ENCODE measurements around the gene CHSY1. TPM values are rescaled to one million over a fixed set of nuclear protein-coding genes. Genes with fewer than 3 reads are reported as not detected.

The CHSY1 gene
- polyA plus RNA-seq, 2 of the 4 experiments (the other 2 are of a cell fraction), result 16.0 to 28.1 TPM

DNA sequence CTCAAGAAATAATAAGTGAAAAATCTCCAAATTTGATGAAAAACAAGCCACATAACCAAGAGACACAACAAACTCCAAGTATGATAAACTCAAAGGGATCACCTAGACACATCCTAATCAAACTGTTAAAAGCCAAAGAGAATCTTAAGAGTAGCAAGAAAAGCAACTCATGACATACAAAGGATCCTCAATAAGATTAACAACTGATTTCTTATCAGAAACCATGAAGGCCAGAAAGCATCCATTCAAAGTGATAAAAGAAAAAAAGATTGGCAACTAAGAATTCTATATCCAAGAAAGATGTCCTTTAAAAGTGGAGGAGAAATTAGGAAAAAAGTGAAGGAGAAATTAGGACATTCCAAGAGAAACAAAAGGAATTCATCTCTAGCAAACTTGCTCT is 23.5 kb downstream of the CHSY1 start:
- FAIRE-seq, result peak; percentile 7

DNA sequence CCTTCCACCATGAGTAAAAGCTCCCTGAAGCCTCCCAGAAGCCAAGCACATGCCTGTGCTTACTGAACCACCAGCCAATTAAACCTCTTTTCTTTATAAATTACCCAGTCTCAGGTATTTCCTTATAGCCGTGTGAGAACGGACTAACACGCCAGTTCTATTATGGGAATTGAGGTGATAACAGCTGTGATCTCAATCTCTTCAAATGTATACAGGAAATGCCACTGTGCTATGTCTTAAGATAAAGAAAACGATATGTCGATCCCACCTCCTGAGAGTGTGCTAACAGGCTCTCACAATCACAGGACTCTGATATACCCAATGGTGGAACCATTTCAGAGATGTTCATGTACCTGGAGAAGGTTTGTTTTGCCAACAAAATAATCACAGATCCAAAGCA is 26.2 kb downstream of the CHSY1 start:
- WGBS (ENCODE audit: missing lambda C conversion rate), result 92% methylated on average over 5 of the region's 5 CpGs
- TF ChIP-seq HEYL (CRISPR knock-in tag; IDR thresholded peaks at IDR 0.05) (no peak), EP300 (IDR thresholded peaks at IDR 0.05) (no peak)
- no peak overlapping the region for H3K4me2 ChIP-seq
- no peak overlapping the region for H3K4me3 ChIP-seq
- POLR2A ChIA-PET, result no interaction called here
- no peak for DNase-seq (ENCODE audit: low read depth in 1 of 2, low spot score in 1 of 2)
- FAIRE-seq, result peak; percentile 59
- peaks cover 3% of the 10 kb centered on the region; the same call in 1 of the 3 replicates for H3K9me3 ChIP-seq
- ATAC-seq, result no peak
- no peak overlapping the region for H3K27ac ChIP-seq
- CTCF ChIA-PET, result interaction anchor here (0.9 to 2.3 kb wide), 7 partner anchors 11 to 593 kb away, joined by 3 to 7 read pairs (median 5); no protein-coding TSS in a partner anchor
- H3K4me1 ChIP-seq, result no peaks in the 10 kb centered on the region

More for the DNA sequence above, 23.5 kb downstream of the CHSY1 start:
- Histone ChIP-seq H3K9me3 (peaks cover 3% of the 10 kb centered on the region; the same call in 1 of the 3 replicates), H3K4me2 (no peak overlapping the region), H3K4me3 (no peak overlapping the region), H3K4me1 (no peaks in the 10 kb centered on the region), H3K27ac (no peak overlapping the region)
- CTCF ChIA-PET, result interaction anchor here (1.1 kb wide), 1 partner anchor 12 kb away, joined by 3 read pairs; no protein-coding TSS in a partner anchor
- ATAC-seq (no peak), DNase-seq (ENCODE audit: low read depth in 1 of 2, low spot score in 1 of 2) (no peak)
- no peak for TF ChIP-seq POLR2AphosphoS2 (conservative IDR thresholded peaks at IDR 0.05; ENCODE audit: low read length)
- TF ChIP-seq FOSB (CRISPR knock-in tag; IDR thresholded peaks at IDR 0.05), result no peak
- TF ChIP-seq RFX5 (IDR thresholded peaks at IDR 0.05), result no peak
- TF ChIP-seq MAZ (IDR thresholded peaks at IDR 0.05; ENCODE audit: borderline replicate concordance, low read depth, low read length), result no peak
- no peak for TF ChIP-seq TP53 (CRISPR knock-in tag; IDR thresholded peaks at IDR 0.05)
- TF ChIP-seq ZNF302 (CRISPR knock-in tag; IDR thresholded peaks at IDR 0.05), result no peak
- TF ChIP-seq, protein P1, sequence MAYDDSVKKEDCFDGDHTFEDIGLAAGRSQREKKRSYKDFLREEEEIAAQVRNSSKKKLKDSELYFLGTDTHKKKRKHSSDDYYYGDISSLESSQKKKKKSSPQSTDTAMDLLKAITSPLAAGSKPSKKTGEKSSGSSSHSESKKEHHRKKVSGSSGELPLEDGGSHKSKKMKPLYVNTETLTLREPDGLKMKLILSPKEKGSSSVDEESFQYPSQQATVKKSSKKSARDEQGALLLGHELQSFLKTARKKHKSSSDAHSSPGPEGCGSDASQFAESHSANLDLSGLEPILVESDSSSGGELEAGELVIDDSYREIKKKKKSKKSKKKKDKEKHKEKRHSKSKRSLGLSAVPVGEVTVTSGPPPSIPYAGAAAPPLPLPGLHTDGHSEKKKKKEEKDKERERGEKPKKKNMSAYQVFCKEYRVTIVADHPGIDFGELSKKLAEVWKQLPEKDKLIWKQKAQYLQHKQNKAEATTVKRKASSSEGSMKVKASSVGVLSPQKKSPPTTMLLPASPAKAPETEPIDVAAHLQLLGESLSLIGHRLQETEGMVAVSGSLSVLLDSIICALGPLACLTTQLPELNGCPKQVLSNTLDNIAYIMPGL (CRISPR knock-in tag; IDR thresholded peaks at IDR 0.05; ENCODE audit: borderline replicate concordance), result no peak
- no peak for TF ChIP-seq CBX2 (IDR thresholded peaks at IDR 0.05; ENCODE audit: borderline replicate concordance, low read depth)
- TF ChIP-seq, protein P2, sequence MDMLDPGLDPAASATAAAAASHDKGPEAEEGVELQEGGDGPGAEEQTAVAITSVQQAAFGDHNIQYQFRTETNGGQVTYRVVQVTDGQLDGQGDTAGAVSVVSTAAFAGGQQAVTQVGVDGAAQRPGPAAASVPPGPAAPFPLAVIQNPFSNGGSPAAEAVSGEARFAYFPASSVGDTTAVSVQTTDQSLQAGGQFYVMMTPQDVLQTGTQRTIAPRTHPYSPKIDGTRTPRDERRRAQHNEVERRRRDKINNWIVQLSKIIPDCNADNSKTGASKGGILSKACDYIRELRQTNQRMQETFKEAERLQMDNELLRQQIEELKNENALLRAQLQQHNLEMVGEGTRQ (IDR thresholded peaks at IDR 0.05), result no peak
- TF ChIP-seq ZSCAN20 (CRISPR knock-in tag; IDR thresholded peaks at IDR 0.05), result no peak
- TF ChIP-seq FOXS1 (CRISPR knock-in tag; IDR thresholded peaks at IDR 0.05), result no peak
- no peak for TF ChIP-seq JUNB (IDR thresholded peaks at IDR 0.05)
- TF ChIP-seq RCOR1 (IDR thresholded peaks at IDR 0.05; ENCODE audit: low read depth, low read length), result no peak
- TF ChIP-seq, protein P3, sequence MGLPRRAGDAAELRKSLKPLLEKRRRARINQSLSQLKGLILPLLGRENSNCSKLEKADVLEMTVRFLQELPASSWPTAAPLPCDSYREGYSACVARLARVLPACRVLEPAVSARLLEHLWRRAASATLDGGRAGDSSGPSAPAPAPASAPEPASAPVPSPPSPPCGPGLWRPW (IDR thresholded peaks at IDR 0.05), result no peak
- no peak for TF ChIP-seq ZFP36 (IDR thresholded peaks at IDR 0.05; ENCODE audit: borderline replicate concordance, partially characterized antibody)
- no peak for TF ChIP-seq SREBF2 (IDR thresholded peaks at IDR 0.05)
- no peak for TF ChIP-seq KDM1A (IDR thresholded peaks at IDR 0.05; ENCODE audit: low read depth)
- no peak for TF ChIP-seq HDAC2 (IDR thresholded peaks at IDR 0.05)
- no peak for TF ChIP-seq EHF (CRISPR knock-in tag; IDR thresholded peaks at IDR 0.05)
- TF ChIP-seq POLR2A (IDR thresholded peaks at IDR 0.05; ENCODE audit: low read length), result no peak
- POLR2A ChIA-PET, result no interaction called here

DNA sequence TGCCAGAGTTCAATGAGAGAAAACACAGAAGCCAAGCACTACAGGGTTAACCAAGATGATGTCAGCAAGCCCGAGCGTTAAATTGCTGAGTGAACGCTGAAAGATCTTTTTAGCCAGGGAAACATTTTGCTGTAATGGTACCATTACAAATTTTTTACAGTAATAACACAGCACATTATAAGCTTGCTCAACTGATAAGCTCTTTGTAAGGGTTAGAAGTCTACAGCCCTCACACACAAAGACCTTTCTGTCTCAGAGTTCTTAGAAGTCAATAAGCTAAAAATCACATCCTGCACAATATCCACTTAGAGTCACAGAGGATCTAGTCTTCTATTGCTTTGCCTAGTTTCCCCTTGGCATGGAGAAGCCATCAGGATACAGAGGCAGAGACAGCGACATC is 29.9 kb downstream of the CHSY1 start:
- Histone ChIP-seq H3K4me3 (no peak overlapping the region), H3K9me3 (no peaks in the 10 kb centered on the region), H3K4me2 (no peak overlapping the region), H3K4me1 (no peaks in the 10 kb centered on the region; the same call in 2 of the 3 replicates), H3K27ac (no peak overlapping the region)
- POLR2A ChIA-PET, result no interaction called here
- no peak for FAIRE-seq
- CTCF ChIA-PET, result interaction anchor here (0.7 to 1.9 kb wide), 4 partner anchors 17 to 28 kb away, joined by 3 to 5 read pairs (median 4); no protein-coding TSS in a partner anchor
- ATAC-seq, result no peak
- no peak for DNase-seq (ENCODE audit: low read depth in 1 of 2, low spot score in 1 of 2)
- 78% methylated on average over 4 of the region's 4 CpGs for WGBS (ENCODE audit: missing lambda C conversion rate)
- TF ChIP-seq ZSCAN20 (CRISPR knock-in tag; IDR thresholded peaks at IDR 0.05) (no peak), MAFK (IDR thresholded peaks at IDR 0.05; ENCODE audit: partially characterized antibody) (no peak), RCOR1 (IDR thresholded peaks at IDR 0.05; ENCODE audit: low read depth, low read length) (no peak), GATA3 (IDR thresholded peaks at IDR 0.05; ENCODE audit: borderline replicate concordance) (no peak), NFE2L2 (conservative IDR thresholded peaks at IDR 0.05; ENCODE audit: low read length) (no peak), MAZ (IDR thresholded peaks at IDR 0.05; ENCODE audit: borderline replicate concordance, low read depth, low read length) (no peak), CBX2 (IDR thresholded peaks at IDR 0.05; ENCODE audit: borderline replicate concordance, low read depth) (no peak), HEYL (CRISPR knock-in tag; IDR thresholded peaks at IDR 0.05) (no peak), HOXA7 (CRISPR knock-in tag; IDR thresholded peaks at IDR 0.05) (no peak), FOSB (CRISPR knock-in tag; IDR thresholded peaks at IDR 0.05) (no peak), POLR2A (IDR thresholded peaks at IDR 0.05; ENCODE audit: low read length) (no peak)
- TF ChIP-seq, protein P4, sequence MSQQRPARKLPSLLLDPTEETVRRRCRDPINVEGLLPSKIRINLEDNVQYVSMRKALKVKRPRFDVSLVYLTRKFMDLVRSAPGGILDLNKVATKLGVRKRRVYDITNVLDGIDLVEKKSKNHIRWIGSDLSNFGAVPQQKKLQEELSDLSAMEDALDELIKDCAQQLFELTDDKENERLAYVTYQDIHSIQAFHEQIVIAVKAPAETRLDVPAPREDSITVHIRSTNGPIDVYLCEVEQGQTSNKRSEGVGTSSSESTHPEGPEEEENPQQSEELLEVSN (IDR thresholded peaks at IDR 0.05; ENCODE audit: borderline replicate concordance, low read depth), result no peak
- TF ChIP-seq, protein P5, sequence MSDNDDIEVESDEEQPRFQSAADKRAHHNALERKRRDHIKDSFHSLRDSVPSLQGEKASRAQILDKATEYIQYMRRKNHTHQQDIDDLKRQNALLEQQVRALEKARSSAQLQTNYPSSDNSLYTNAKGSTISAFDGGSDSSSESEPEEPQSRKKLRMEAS (IDR thresholded peaks at IDR 0.05), result no peak
- TF ChIP-seq, protein P6, sequence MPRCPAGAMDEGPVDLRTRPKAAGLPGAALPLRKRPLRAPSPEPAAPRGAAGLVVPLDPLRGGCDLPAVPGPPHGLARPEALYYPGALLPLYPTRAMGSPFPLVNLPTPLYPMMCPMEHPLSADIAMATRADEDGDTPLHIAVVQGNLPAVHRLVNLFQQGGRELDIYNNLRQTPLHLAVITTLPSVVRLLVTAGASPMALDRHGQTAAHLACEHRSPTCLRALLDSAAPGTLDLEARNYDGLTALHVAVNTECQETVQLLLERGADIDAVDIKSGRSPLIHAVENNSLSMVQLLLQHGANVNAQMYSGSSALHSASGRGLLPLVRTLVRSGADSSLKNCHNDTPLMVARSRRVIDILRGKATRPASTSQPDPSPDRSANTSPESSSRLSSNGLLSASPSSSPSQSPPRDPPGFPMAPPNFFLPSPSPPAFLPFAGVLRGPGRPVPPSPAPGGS (IDR thresholded peaks at IDR 0.05), result no peak
- TF ChIP-seq, protein P1 (CRISPR knock-in tag; IDR thresholded peaks at IDR 0.05; ENCODE audit: borderline replicate concordance), result no peak

All from A549 (cell line).